ENCODE data around the gene NEU3. TPM values are rescaled to one million over a fixed set of nuclear protein-coding genes. Genes with fewer than 3 reads are reported as not detected.

NEU3 gene
- polyA plus RNA-seq, 3 donors = 9.0 to 17.5 (median 13.1) TPM

DNA sequence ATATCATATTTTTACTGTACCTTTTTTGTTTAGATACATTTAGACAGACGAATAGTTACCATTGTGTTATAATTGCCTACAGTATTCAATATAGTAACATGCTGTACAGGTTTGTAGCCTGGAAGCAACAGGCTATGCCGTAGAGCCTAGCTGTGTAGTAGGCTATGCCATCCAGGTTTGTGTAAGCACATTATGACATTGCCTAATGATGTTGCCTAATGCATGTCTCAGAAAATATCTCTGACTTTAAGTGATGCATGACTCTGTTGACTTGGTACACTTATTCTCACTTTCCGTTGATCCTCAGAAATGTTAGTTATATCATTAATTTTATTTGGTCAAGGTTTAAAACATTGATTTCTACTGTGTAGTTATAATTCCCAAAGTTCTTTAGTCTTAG is 68.1 kb downstream of the NEU3 start:
- no peak for DNase-seq

GRCh38 chr11:75059299-75059698 is 70.6 kb downstream of the NEU3 start:
- no peak for DNase-seq

GRCh38 chr11:75063741-75064314 is 75.1 kb downstream of the NEU3 start:
- no peak for DNase-seq

DNA sequence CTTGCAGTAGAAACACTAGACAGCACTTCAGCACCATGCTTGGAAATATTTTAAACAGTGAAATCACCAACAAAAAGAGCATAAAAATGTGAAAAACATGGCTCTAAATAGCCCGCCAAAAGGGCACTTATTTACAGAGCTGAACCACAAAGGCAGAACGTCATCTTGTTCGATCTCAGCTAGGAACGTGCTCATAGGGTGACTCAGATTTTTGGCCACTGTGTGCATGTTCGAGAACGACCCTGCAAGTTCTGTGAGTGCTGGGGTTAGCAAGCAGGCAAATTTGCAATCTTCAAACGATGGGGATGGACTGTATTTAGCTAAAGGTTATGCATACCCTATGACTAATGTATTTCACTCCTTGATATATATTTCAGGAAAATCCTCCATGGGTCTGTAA is 77.3 kb downstream of the NEU3 start:
- DNase-seq = no peak

Other genes starting within 250 kb of the NEU3 start
- 10 to 100 TPM; 16.2 to 19.0 (median 18.8) TPM for gene RNF169, start 240.1 kb upstream of the NEU3 start, polyA plus RNA-seq (ENCODE audit: insufficient read length in 3 of 3)
- 10 to 100 TPM in 2 of 3 donors, 1 to 10 TPM in 1; 8.3 to 17.4 (median 13.9) TPM for gene XRRA1, start 39.8 kb upstream of the NEU3 start, polyA plus RNA-seq (ENCODE audit: insufficient read length in 3 of 3)
- gene SPCS2, start 39.7 kb upstream of the NEU3 start, polyA plus RNA-seq (ENCODE audit: insufficient read length in 3 of 3) = 100 to 1,000 TPM; 202 to 217 (median 207) TPM
- gene OR2AT4, start 107.9 kb downstream of the NEU3 start, polyA plus RNA-seq (ENCODE audit: insufficient read length in 3 of 3) = under 1 TPM; 0.01 to 0.05 (median 0.03) TPM
- gene SLCO2B1, start 162.2 kb downstream of the NEU3 start, polyA plus RNA-seq (ENCODE audit: insufficient read length in 3 of 3) = 10 to 100 TPM in 2 of 3 donors, 1 to 10 TPM in 1; 9.6 to 11.1 (median 10.4) TPM

All from renal pelvis (tissue), 4 donors.